Trophoblast cell (in vitro differentiated cells and primary cell): Measurements from ENCODE around the gene NUFIP1.

Source experiments
- DNase-seq, 2 donors: peaks; one replicate each; pipeline ENCODE4 v3.0.0-alpha.2; 2016
- H2AFZ ChIP-seq: 2 replicates; pipeline ENCODE4 v1.6.1; 2013; ENCODE audit warnings: low read length, moderate library complexity, mild to moderate bottlenecking; ENCODE audit not compliant: insufficient read depth, poor library complexity
- H2AK5ac ChIP-seq: 2 replicates; pipeline ENCODE4 v1.6.1; 2013; ENCODE audit warnings: mild to moderate bottlenecking, low read length
- H2BK120ac ChIP-seq: 2 replicates; pipeline ENCODE4 v1.6.1; 2013; ENCODE audit warnings: low read length, mild to moderate bottlenecking, moderate library complexity; ENCODE audit not compliant: insufficient read depth, poor library complexity
- H2BK12ac ChIP-seq: 2 replicates; pipeline ENCODE4 v1.6.1; 2013; ENCODE audit warnings: mild to moderate bottlenecking, low read length, moderate library complexity
- H2BK5ac ChIP-seq: 2 replicates; pipeline ENCODE4 v1.6.1; 2013; ENCODE audit warnings: low read length, low read depth, moderate library complexity, mild to moderate bottlenecking; ENCODE audit not compliant: poor library complexity
- H3K14ac ChIP-seq: 2 replicates; pipeline ENCODE4 v1.6.1; 2013; ENCODE audit warnings: mild to moderate bottlenecking, low read length
- H3K18ac ChIP-seq: 2 replicates; pipeline ENCODE4 v1.6.1; 2013; ENCODE audit warnings: mild to moderate bottlenecking, low read length
- H3K23ac ChIP-seq: 2 replicates; pipeline ENCODE4 v1.6.1; 2013; ENCODE audit warnings: low read length
- H3K27ac ChIP-seq: 2 replicates; pipeline ENCODE4 v1.5.1; 2013; ENCODE audit warnings: low read depth, mild to moderate bottlenecking, inconsistent platforms, low read length, moderate library complexity
- H3K27me3 ChIP-seq: 2 replicates; pipeline ENCODE4 v1.6.1; 2013; ENCODE audit warnings: inconsistent platforms, mild to moderate bottlenecking, low read length, moderate library complexity; ENCODE audit not compliant: insufficient read depth
- H3K36me3 ChIP-seq, 2 experiments: 1 replicate in 1 of 2; 2 replicates in 1 of 2; pipeline ENCODE4 v1.6.1; 2013; ENCODE audit warnings: low read length in 2 of 2, mild to moderate bottlenecking in 2 of 2, moderate library complexity in 1 of 2; ENCODE audit not compliant: insufficient read depth in 2 of 2, control insufficient read depth in 1 of 2
- H3K4ac ChIP-seq: 2 replicates; pipeline ENCODE4 v1.6.1; 2013; ENCODE audit warnings: low read depth, mild to moderate bottlenecking, low read length, moderate library complexity
- H3K4me1 ChIP-seq, 2 experiments: 1 replicate in 1 of 2; 2 replicates in 1 of 2; pipeline ENCODE4 v1.6.1; 2013; ENCODE audit warnings: low read length in 2 of 2, mild to moderate bottlenecking in 2 of 2, moderate library complexity in 1 of 2; ENCODE audit not compliant: insufficient read depth in 2 of 2, control insufficient read depth in 1 of 2
- H3K4me2 ChIP-seq: 2 replicates; pipeline ENCODE4 v1.6.1; 2013; ENCODE audit warnings: inconsistent platforms, mild to moderate bottlenecking, low read length, moderate library complexity
- H3K4me3 ChIP-seq: 2 replicates; pipeline ENCODE4 v1.5.1; 2013; ENCODE audit warnings: mild to moderate bottlenecking, low read depth, low read length, inconsistent platforms
- H3K79me1 ChIP-seq: one replicate; pipeline ENCODE4 v1.6.1; 2013; ENCODE audit warnings: low read length
- H3K79me2 ChIP-seq: 2 replicates; pipeline ENCODE4 v1.6.1; 2013; ENCODE audit warnings: low read length, mild to moderate bottlenecking; ENCODE audit not compliant: control insufficient read depth, insufficient read depth, poor library complexity
- H3K9ac ChIP-seq: 2 replicates; pipeline ENCODE4 v1.6.1; 2013; ENCODE audit warnings: mild to moderate bottlenecking, low read length
- H3K9me3 ChIP-seq: 2 replicates; pipeline ENCODE4 v1.6.1; 2013; ENCODE audit warnings: low read depth, mild to moderate bottlenecking, control low read depth, inconsistent platforms, low read length; ENCODE audit not compliant: insufficient read depth
- H4K12ac ChIP-seq: 2 replicates; pipeline ENCODE4 v1.6.1; 2013; ENCODE audit warnings: low read depth, mild to moderate bottlenecking, low read length, moderate library complexity
- H4K8ac ChIP-seq: 2 replicates; pipeline ENCODE4 v1.6.1; 2013; ENCODE audit warnings: low read depth, mild to moderate bottlenecking, low read length, moderate library complexity
- H4K91ac ChIP-seq: one replicate; pipeline ENCODE4 v1.6.1; 2013; ENCODE audit warnings: low read depth, mild to moderate bottlenecking, low read length, moderate library complexity
- WGBS: extraction: QIAGEN DNeasy Blood & Tissue Kit; methylation state at CpG from one replicate; pipeline ENCODE4 v1.1.7; 2013; ENCODE audit warnings: missing lambda C conversion rate; ENCODE audit not compliant: insufficient read length, insufficient coverage; ENCODE audit errors: extremely low coverage; 5-methylcytosine and 5-hydroxymethylcytosine counted together

NUFIP1 gene

GRCh38 chr13:45011198-45011597, 21.9 kb upstream of the NUFIP1 start:
- Histone ChIP-seq H2BK120ac (no peak overlapping the region), H3K9ac (no peak overlapping the region), H3K27me3 (no peaks in the 10 kb centered on the region), H3K4me2 (no peak overlapping the region), H3K4ac (no peak overlapping the region), H2AFZ (no peak overlapping the region), H2BK12ac (no peak overlapping the region), H3K4me3 (no peak overlapping the region), H3K18ac (no peak overlapping the region), H3K14ac (no peak overlapping the region), H3K23ac (no peak overlapping the region), H4K91ac (no peak overlapping the region), H4K12ac (no peak overlapping the region), H2BK5ac (no peak overlapping the region), H3K79me2 (no peaks in the 10 kb centered on the region), H2AK5ac (no peak overlapping the region), H3K9me3 (no peaks in the 10 kb centered on the region), H3K27ac (no peak overlapping the region), H3K79me1 (no peaks in the 10 kb centered on the region), H4K8ac (no peak overlapping the region), H3K4me1 (no peaks in the 10 kb centered on the region), H3K36me3 (peaks cover 6 to 17% of the 10 kb centered on the region in 2 experiments)
- WGBS, result no CpG with 5 or more reads among the region's 6 CpGs
- no peak for DNase-seq

- Histone ChIP-seq H2BK5ac (no peak overlapping the region), H2BK120ac (no peak overlapping the region), H3K36me3 (peaks cover 3 to 14% of the 10 kb centered on the region in 2 experiments), H4K8ac (no peak overlapping the region), H3K79me1 (no peaks in the 10 kb centered on the region), H4K12ac (no peak overlapping the region), H3K4me3 (no peak overlapping the region), H3K9ac (no peak overlapping the region), H4K91ac (no peak overlapping the region), H3K27ac (no peak overlapping the region), H3K14ac (no peak overlapping the region), H3K18ac (no peak overlapping the region), H3K4me1 (no peaks in the 10 kb centered on the region), H3K79me2 (no peaks in the 10 kb centered on the region), H3K4ac (no peak overlapping the region), H2BK12ac (no peak overlapping the region), H2AK5ac (no peak overlapping the region), H3K9me3 (no peaks in the 10 kb centered on the region), H3K4me2 (no peak overlapping the region), H3K23ac (no peak overlapping the region), H3K27me3 (no peaks in the 10 kb centered on the region), H2AFZ (no peak overlapping the region)
- no CpG with 5 or more reads among the region's 1 CpG for WGBS
- DNase-seq, result no peak
Measured at GRCh38 chr13:45007823-45008222, 18.6 kb upstream of the NUFIP1 start.

GRCh38 chr13:45007225-45007624, 18.0 kb upstream of the NUFIP1 start:
- Histone ChIP-seq H3K4ac (no peak overlapping the region), H3K27ac (no peak overlapping the region)

GRCh38 chr13:45004096-45004495, 14.8 kb upstream of the NUFIP1 start:
- Histone ChIP-seq H3K4ac (no peak overlapping the region), H4K91ac (no peak overlapping the region), H2BK5ac (no peak overlapping the region), H3K36me3 (peaks cover 7 to 13% of the 10 kb centered on the region in 2 experiments), H4K12ac (no peak overlapping the region), H3K79me1 (no peaks in the 10 kb centered on the region), H2BK12ac (no peak overlapping the region), H2BK120ac (no peak overlapping the region), H3K4me3 (no peak overlapping the region), H3K79me2 (no peaks in the 10 kb centered on the region), H3K4me1 (no peaks in the 10 kb centered on the region), H3K27me3 (no peaks in the 10 kb centered on the region), H3K9ac (no peak overlapping the region), H3K23ac (no peak overlapping the region), H3K4me2 (no peak overlapping the region), H2AK5ac (no peak overlapping the region), H3K14ac (no peak overlapping the region), H4K8ac (no peak overlapping the region), H3K9me3 (no peaks in the 10 kb centered on the region), H3K18ac (no peak overlapping the region), H2AFZ (no peak overlapping the region), H3K27ac (no peak overlapping the region)
- no peak for DNase-seq
- no CpG with 5 or more reads among the region's 2 CpGs for WGBS

More at GRCh38 chr13:45007225-45007624, 18.0 kb upstream of the NUFIP1 start:
- Histone ChIP-seq H2BK5ac (no peak overlapping the region), H3K79me2 (no peaks in the 10 kb centered on the region), H3K79me1 (no peaks in the 10 kb centered on the region), H3K4me3 (no peak overlapping the region), H3K4me2 (no peak overlapping the region), H3K9me3 (no peaks in the 10 kb centered on the region), H2BK12ac (no peak overlapping the region), H2AK5ac (no peak overlapping the region), H3K14ac (no peak overlapping the region), H2BK120ac (no peak overlapping the region), H3K36me3 (peaks cover 4 to 17% of the 10 kb centered on the region in 2 experiments), H2AFZ (no peak overlapping the region), H4K91ac (no peak overlapping the region), H3K23ac (no peak overlapping the region), H3K18ac (no peak overlapping the region), H3K4me1 (no peaks in the 10 kb centered on the region), H4K12ac (no peak overlapping the region), H4K8ac (no peak overlapping the region), H3K9ac (no peak overlapping the region), H3K27me3 (no peaks in the 10 kb centered on the region)
- no peak for DNase-seq
